ENCODE results near the gene SKAP1.

DNA sequence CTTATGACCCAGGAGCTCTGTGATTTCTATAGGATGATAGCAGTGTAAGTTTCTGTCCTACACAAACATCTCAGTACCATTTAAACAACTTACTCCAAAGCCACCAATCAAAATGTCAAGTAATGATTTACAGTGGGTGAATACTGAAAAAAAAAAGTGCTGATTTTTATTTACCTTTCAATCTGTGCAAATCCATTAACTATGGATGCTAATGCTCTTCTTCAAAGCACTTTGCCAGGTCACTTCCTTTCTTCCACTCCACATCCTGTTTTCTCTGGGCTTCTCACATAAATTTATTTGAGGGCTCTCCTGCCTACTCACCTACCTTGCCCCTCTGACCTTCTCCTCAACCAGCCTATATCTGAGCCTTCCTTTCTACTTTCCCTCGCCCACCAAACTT lies 101.6 kb downstream of the SKAP1 start:
- TF ChIP-seq POLR2A (IDR thresholded peaks at IDR 0.05) = no peak
- TF ChIP-seq, protein P1, sequence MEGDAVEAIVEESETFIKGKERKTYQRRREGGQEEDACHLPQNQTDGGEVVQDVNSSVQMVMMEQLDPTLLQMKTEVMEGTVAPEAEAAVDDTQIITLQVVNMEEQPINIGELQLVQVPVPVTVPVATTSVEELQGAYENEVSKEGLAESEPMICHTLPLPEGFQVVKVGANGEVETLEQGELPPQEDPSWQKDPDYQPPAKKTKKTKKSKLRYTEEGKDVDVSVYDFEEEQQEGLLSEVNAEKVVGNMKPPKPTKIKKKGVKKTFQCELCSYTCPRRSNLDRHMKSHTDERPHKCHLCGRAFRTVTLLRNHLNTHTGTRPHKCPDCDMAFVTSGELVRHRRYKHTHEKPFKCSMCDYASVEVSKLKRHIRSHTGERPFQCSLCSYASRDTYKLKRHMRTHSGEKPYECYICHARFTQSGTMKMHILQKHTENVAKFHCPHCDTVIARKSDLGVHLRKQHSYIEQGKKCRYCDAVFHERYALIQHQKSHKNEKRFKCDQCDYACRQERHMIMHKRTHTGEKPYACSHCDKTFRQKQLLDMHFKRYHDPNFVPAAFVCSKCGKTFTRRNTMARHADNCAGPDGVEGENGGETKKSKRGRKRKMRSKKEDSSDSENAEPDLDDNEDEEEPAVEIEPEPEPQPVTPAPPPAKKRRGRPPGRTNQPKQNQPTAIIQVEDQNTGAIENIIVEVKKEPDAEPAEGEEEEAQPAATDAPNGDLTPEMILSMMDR (IDR thresholded peaks at IDR 0.05) = no peak
